ENCODE data around the gene EFHB.
A peak's percentile ranks its signal among the peaks of the same experiment; 100 is the strongest.
"Not testable (repeated sequence)": the region's sequence is repeated elsewhere in the genome, so short reads cannot be mapped to it uniquely, and the experiment has no call there.

The EFHB gene

GRCh38 chr3:19885468-19885867, 48.5 kb downstream of the EFHB start:
- peak; percentile 63 for TF ChIP-seq CTCF (IDR thresholded peaks at IDR 0.05; ENCODE audit: low read depth, low read length)
- DNase-seq (ENCODE audit: extremely low read depth, low read depth): no peak

GRCh38 chr3:19881852-19882251, 52.2 kb downstream of the EFHB start:
- no peak for TF ChIP-seq CTCF (IDR thresholded peaks at IDR 0.05; ENCODE audit: low read depth, low read length)
- no peak for DNase-seq (ENCODE audit: extremely low read depth, low read depth)

- no peak for DNase-seq (ENCODE audit: extremely low read depth, low read depth)
- no peak for TF ChIP-seq CTCF (IDR thresholded peaks at IDR 0.05; ENCODE audit: low read depth, low read length)
These were observed 53.0 kb downstream of the EFHB start for GRCh38 chr3:19881036-19881435.

- DNase-seq (ENCODE audit: extremely low read depth, low read depth): no peak
- TF ChIP-seq CTCF (IDR thresholded peaks at IDR 0.05; ENCODE audit: low read depth, low read length): no peak
These were observed 56.4 kb downstream of the EFHB start for GRCh38 chr3:19877656-19878055.

- peak; percentile 15 for DNase-seq (ENCODE audit: extremely low read depth, low read depth)
- TF ChIP-seq CTCF (IDR thresholded peaks at IDR 0.05; ENCODE audit: low read depth, low read length): peak; percentile 80
These were observed 67.2 kb downstream of the EFHB start for GRCh38 chr3:19866751-19867347.

- DNase-seq (ENCODE audit: extremely low read depth, low read depth): not testable (repeated sequence)
These were observed 78.7 kb downstream of the EFHB start for GRCh38 chr3:19855318-19855717.

GRCh38 chr3:19846609-19847008, 87.4 kb downstream of the EFHB start:
- not testable (repeated sequence) for DNase-seq (ENCODE audit: extremely low read depth, low read depth)
